Subcutaneous abdominal adipose tissue (tissue), 5 donors: ENCODE data around the gene TGFBR2.

ENCODE experiments used
- H3K27ac ChIP-seq: one replicate; pipeline ENCODE4 v1.7.0; 2013; ENCODE audit warnings: low read depth, mild to moderate bottlenecking, inconsistent platforms, low read length, moderate library complexity
- H3K27me3 ChIP-seq, 5 donors: one replicate each; pipeline ENCODE4 v1.7.0; 2013; ENCODE audit warnings: low read length in 5 of 5, inconsistent platforms in 1 of 5; ENCODE audit not compliant: control insufficient read depth in 5 of 5, insufficient read depth in 4 of 5
- H3K36me3 ChIP-seq, 5 donors: one replicate each; pipeline ENCODE4 v1.7.0; 2013; ENCODE audit warnings: low read length in 5 of 5; ENCODE audit not compliant: control insufficient read depth in 5 of 5, insufficient read depth in 5 of 5
- H3K4me1 ChIP-seq, 5 donors: one replicate each; pipeline ENCODE4 v1.7.0; 2013; ENCODE audit warnings: low read length in 5 of 5, mild to moderate bottlenecking in 3 of 5, moderate library complexity in 1 of 5; ENCODE audit not compliant: control insufficient read depth in 5 of 5, insufficient read depth in 5 of 5
- H3K4me3 ChIP-seq, 5 donors: one replicate each; pipeline ENCODE4 v1.7.0; 2013; ENCODE audit warnings: low read length in 5 of 5, low read depth in 1 of 5
- H3K9ac ChIP-seq, 5 donors: one replicate each; pipeline ENCODE4 v1.7.0; 2013; ENCODE audit warnings: low read length in 5 of 5, mild to moderate bottlenecking in 4 of 5, moderate library complexity in 3 of 5
- H3K9me3 ChIP-seq, 5 donors: one replicate each; pipeline ENCODE4 v1.7.0; 2013; ENCODE audit warnings: low read length in 5 of 5; ENCODE audit not compliant: control insufficient read depth in 5 of 5
- donor health status: healthy.
- donor health status: healthy.
- donor health status: healthy.
- donor health status: healthy.
- donor health status: healthy.

The TGFBR2 gene

GRCh38 chr3:30720586-30721313 is 114.3 kb downstream of the TGFBR2 start:
- Histone ChIP-seq H3K27ac (no peak overlapping the region), H3K27me3 (no peaks in the 10 kb centered on the region), H3K4me1 (no peaks in the 10 kb centered on the region), H3K36me3 (no peaks in the 10 kb centered on the region), H3K9me3 (no peaks in the 10 kb centered on the region), H3K9ac (no peak overlapping the region), H3K4me3 (no peak overlapping the region)

GRCh38 chr3:30721314-30721634 is 114.9 kb downstream of the TGFBR2 start:
- no peak overlapping the region for H3K9ac ChIP-seq
- H3K36me3 ChIP-seq, result no peaks in the 10 kb centered on the region
- H3K4me3 ChIP-seq, result no peak overlapping the region
- no peaks in the 10 kb centered on the region for H3K9me3 ChIP-seq
- no peaks in the 10 kb centered on the region for H3K27me3 ChIP-seq
- H3K27ac ChIP-seq, result no peak overlapping the region
- H3K4me1 ChIP-seq, result no peaks in the 10 kb centered on the region

- no peaks in the 10 kb centered on the region for H3K36me3 ChIP-seq
- no peak overlapping the region for H3K9ac ChIP-seq
- no peak overlapping the region for H3K4me3 ChIP-seq
- no peaks in the 10 kb centered on the region for H3K9me3 ChIP-seq
- no peaks in the 10 kb centered on the region for H3K4me1 ChIP-seq
- no peaks in the 10 kb centered on the region for H3K27me3 ChIP-seq
- H3K27ac ChIP-seq, result no peak overlapping the region
Measured at GRCh38 chr3:30723211-30723610, 116.8 kb downstream of the TGFBR2 start.

- Histone ChIP-seq H3K9ac (no peak overlapping the region), H3K4me1 (no peaks in the 10 kb centered on the region), H3K27ac (no peak overlapping the region), H3K9me3 (no peaks in the 10 kb centered on the region), H3K4me3 (no peak overlapping the region), H3K36me3 (no peaks in the 10 kb centered on the region), H3K27me3 (no peaks in the 10 kb centered on the region)
Measured at GRCh38 chr3:30724863-30725262, 118.5 kb downstream of the TGFBR2 start.

- no peak overlapping the region for H3K27ac ChIP-seq
- no peak overlapping the region for H3K9ac ChIP-seq
- peaks cover 0 to 5% (median 0%) of the 10 kb centered on the region in 5 donors for H3K4me1 ChIP-seq
- H3K9me3 ChIP-seq, result no peaks in the 10 kb centered on the region
- H3K27me3 ChIP-seq, result no peaks in the 10 kb centered on the region
- H3K36me3 ChIP-seq, result no peaks in the 10 kb centered on the region
- H3K4me3 ChIP-seq, result no peak overlapping the region
Measured at GRCh38 chr3:30728143-30728542, 121.7 kb downstream of the TGFBR2 start.

- Histone ChIP-seq H3K27ac (no peak overlapping the region), H3K27me3 (no peaks in the 10 kb centered on the region), H3K4me3 (no peak overlapping the region), H3K9me3 (no peaks in the 10 kb centered on the region), H3K9ac (no peak overlapping the region), H3K4me1 (peaks cover 0 to 12% (median 3%) of the 10 kb centered on the region in 5 donors), H3K36me3 (no peaks in the 10 kb centered on the region)
Measured at GRCh38 chr3:30729512-30729911, 123.1 kb downstream of the TGFBR2 start.

GRCh38 chr3:30729936-30730335 is 123.5 kb downstream of the TGFBR2 start:
- peaks cover 0 to 12% (median 3%) of the 10 kb centered on the region in 5 donors for H3K4me1 ChIP-seq

GRCh38 chr3:30730967-30731366 is 124.6 kb downstream of the TGFBR2 start:
- Histone ChIP-seq H3K27ac (no peak overlapping the region), H3K9me3 (no peaks in the 10 kb centered on the region), H3K4me3 (no peak overlapping the region), H3K27me3 (no peaks in the 10 kb centered on the region), H3K9ac (no peak overlapping the region), H3K36me3 (no peaks in the 10 kb centered on the region), H3K4me1 (peaks cover 0 to 15% (median 3%) of the 10 kb centered on the region in 5 donors)

More at GRCh38 chr3:30729936-30730335, 123.5 kb downstream of the TGFBR2 start:
- H3K27ac ChIP-seq, result no peak overlapping the region
- no peaks in the 10 kb centered on the region for H3K36me3 ChIP-seq
- no peak overlapping the region for H3K9ac ChIP-seq
- H3K27me3 ChIP-seq, result no peaks in the 10 kb centered on the region
- no peaks in the 10 kb centered on the region for H3K9me3 ChIP-seq
- no peak overlapping the region for H3K4me3 ChIP-seq

- Histone ChIP-seq H3K27ac (no peak overlapping the region), H3K27me3 (no peaks in the 10 kb centered on the region), H3K4me1 (peaks cover 0 to 30% (median 3%) of the 10 kb centered on the region in 5 donors), H3K9ac (no peak overlapping the region), H3K9me3 (no peaks in the 10 kb centered on the region), H3K36me3 (no peaks in the 10 kb centered on the region), H3K4me3 (no peak overlapping the region)
Measured at GRCh38 chr3:30733209-30733608, 126.8 kb downstream of the TGFBR2 start.

- Histone ChIP-seq H3K27ac (no peak overlapping the region), H3K36me3 (no peaks in the 10 kb centered on the region)
Measured at GRCh38 chr3:30733696-30734095, 127.3 kb downstream of the TGFBR2 start.

More at GRCh38 chr3:30733696-30734095, 127.3 kb downstream of the TGFBR2 start:
- no peaks in the 10 kb centered on the region for H3K9me3 ChIP-seq
- H3K4me3 ChIP-seq, result no peak overlapping the region
- H3K9ac ChIP-seq, result no peak overlapping the region
- no peaks in the 10 kb centered on the region for H3K27me3 ChIP-seq
- peaks cover 0 to 31% (median 3%) of the 10 kb centered on the region in 5 donors for H3K4me1 ChIP-seq
